HUES6 (cell line): Measurements from ENCODE around the gene PDE4B.
A peak's percentile ranks its signal among the peaks of the same experiment; 100 is the strongest.

ENCODE experiments used
- H3K27ac ChIP-seq: 2 replicates; pipeline ENCODE4 v1.7.0; 2013; ENCODE audit warnings: low read depth, mild to moderate bottlenecking, low read length, inconsistent platforms
- H3K27me3 ChIP-seq: 2 replicates; pipeline ENCODE4 v1.6.1; 2013; ENCODE audit warnings: low read length; ENCODE audit not compliant: control insufficient read depth, insufficient read depth
- H3K36me3 ChIP-seq: 2 replicates; pipeline ENCODE4 v1.6.1; 2013; ENCODE audit warnings: low read length; ENCODE audit not compliant: control insufficient read depth, insufficient read depth
- H3K4me1 ChIP-seq: 2 replicates; pipeline ENCODE4 v1.6.1; 2013; ENCODE audit warnings: low read length; ENCODE audit not compliant: control insufficient read depth, insufficient read depth
- H3K4me3 ChIP-seq: 2 replicates; pipeline ENCODE4 v1.5.1; 2013; ENCODE audit warnings: low read depth, low read length
- H3K9ac ChIP-seq: one replicate; pipeline ENCODE4 v1.6.1; 2013; ENCODE audit warnings: mild to moderate bottlenecking, low read length
- H3K9me3 ChIP-seq: 2 replicates; pipeline ENCODE4 v1.6.1; 2013; ENCODE audit warnings: low read depth, low read length; ENCODE audit not compliant: control insufficient read depth, insufficient read depth

Gene PDE4B

DNA sequence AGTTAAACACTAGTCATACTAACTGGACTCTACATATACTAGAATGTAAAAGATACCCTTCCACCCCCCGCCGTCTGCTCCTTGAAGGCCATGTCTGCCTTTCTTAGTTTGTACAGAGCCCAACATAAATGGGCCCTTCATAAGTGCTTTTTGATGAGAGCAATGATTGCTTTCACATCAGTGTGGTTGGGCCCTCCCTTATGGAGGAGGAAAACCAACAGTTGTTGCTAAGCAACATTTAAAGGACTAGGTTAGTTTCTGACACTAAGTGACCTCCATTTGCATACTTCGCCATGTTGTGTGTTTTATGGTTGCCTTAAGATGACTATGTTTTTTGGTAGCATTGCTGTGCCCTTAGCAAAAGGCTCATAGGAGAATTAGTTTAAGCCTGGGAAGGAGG, 559.2 kb downstream of the PDE4B start:
- no peaks in the 10 kb centered on the region for H3K36me3 ChIP-seq
- H3K4me1 ChIP-seq, result peaks cover 77% of the 10 kb centered on the region
- H3K27ac ChIP-seq, result no peak overlapping the region
- H3K9me3 ChIP-seq, result no peaks in the 10 kb centered on the region
- H3K4me3 ChIP-seq, result no peak overlapping the region
- no peak overlapping the region for H3K9ac ChIP-seq
- no peaks in the 10 kb centered on the region for H3K27me3 ChIP-seq

DNA sequence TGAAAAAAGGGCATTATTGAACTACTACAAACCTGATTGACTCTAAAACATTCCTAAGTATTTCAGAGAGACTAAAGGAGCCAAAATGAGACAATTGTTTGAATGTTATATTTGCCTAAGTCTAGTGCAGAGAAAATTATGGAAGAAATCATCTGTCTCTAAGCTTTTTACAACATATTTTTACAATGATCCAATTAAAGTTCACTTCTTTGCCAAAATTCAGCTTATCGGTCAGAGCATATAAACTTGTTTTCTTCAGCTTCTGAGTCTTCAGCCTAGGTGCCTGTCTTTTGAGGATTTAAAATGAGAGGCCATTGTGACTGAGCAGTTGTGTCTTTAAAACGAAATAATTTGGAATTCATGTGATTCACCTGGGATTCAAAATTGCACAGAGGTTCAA, 560.1 kb downstream of the PDE4B start:
- Histone ChIP-seq H3K27ac (no peak overlapping the region), H3K9ac (no peak overlapping the region), H3K9me3 (no peaks in the 10 kb centered on the region), H3K36me3 (no peaks in the 10 kb centered on the region), H3K27me3 (no peaks in the 10 kb centered on the region), H3K4me1 (peaks cover 78% of the 10 kb centered on the region), H3K4me3 (no peak overlapping the region)

GRCh38 chr1:66353257-66353656, 560.6 kb downstream of the PDE4B start:
- H3K27ac ChIP-seq, result no peak overlapping the region
- no peaks in the 10 kb centered on the region for H3K9me3 ChIP-seq
- H3K4me1 ChIP-seq, result peaks cover 78% of the 10 kb centered on the region
- no peaks in the 10 kb centered on the region for H3K36me3 ChIP-seq
- H3K9ac ChIP-seq, result no peak overlapping the region
- H3K4me3 ChIP-seq, result peak overlapping the region; percentile 17; the same call in 1 of the 2 replicates
- no peaks in the 10 kb centered on the region for H3K27me3 ChIP-seq

DNA sequence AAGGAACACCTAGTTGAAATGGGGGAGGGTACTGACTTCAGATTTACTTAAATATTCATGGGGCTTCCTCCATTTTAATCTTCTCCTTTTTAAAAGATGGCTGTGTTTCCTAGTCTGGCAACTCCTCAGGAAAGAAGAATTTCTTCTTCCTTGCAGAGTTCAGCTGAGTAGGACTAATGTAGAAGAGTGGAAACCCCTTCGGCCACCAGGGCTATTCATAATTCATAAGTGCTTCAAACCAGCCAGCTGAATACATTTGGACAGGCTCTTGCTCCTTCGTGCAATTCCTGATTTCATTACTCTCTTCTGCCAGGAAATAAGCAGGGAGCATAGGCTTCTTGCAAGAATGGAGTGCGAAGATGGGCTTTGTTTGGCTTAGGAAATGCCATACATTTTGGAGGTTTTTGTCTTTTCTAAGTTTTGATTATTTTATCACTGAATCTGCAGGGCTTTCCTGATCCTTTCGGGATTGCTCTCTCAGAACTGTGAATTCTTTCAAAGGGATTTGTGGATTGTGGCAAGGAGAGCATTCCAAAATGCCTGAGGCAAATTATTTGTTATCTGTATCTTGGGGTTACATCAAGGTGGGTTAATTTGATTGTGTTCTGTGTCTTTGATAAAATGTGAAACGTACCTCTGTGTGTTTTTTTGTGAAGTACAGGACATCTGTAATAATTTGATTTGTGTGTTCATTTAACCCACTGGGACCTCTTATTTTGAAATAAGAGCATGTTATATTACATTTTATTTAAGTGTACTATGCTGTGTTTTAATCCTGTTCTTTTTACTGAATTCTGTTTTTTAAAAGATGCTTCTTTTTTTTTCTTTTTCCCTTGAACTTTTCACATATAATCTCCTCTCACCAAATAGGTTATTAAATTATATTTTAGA, 561.9 kb downstream of the PDE4B start:
- Histone ChIP-seq H3K4me3 (peak overlapping the region; percentile 38), H3K27ac (peak overlapping the region; percentile 80), H3K27me3 (no peaks in the 10 kb centered on the region), H3K9ac (peak overlapping the region; percentile 51), H3K9me3 (no peaks in the 10 kb centered on the region), H3K4me1 (peaks cover 73% of the 10 kb centered on the region), H3K36me3 (no peaks in the 10 kb centered on the region)

DNA sequence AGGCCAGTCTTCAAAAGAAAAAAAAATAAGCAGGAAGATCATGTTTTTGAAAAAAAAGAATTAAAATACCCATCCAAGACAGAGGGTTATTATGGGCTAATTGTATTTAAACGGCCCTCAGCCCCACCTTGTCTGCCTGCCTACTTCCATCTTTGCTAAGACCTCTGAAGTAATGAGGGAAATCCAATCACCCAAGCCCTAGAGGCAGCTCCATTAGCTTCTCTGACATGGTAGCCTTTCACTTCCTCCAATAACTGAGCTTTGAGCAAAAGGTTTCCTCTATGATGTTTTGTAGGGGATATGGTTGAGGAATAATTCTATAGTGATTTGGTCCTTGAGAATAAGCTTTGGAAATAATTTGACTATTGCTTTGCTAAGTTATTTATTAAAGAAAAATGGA, 563.1 kb downstream of the PDE4B start:
- Histone ChIP-seq H3K9me3 (no peaks in the 10 kb centered on the region), H3K36me3 (no peaks in the 10 kb centered on the region), H3K9ac (no peak overlapping the region), H3K27ac (no peak overlapping the region), H3K4me3 (no peak overlapping the region), H3K4me1 (peaks cover 61% of the 10 kb centered on the region), H3K27me3 (no peaks in the 10 kb centered on the region)

- Histone ChIP-seq H3K9me3 (no peaks in the 10 kb centered on the region), H3K27me3 (no peaks in the 10 kb centered on the region), H3K36me3 (no peaks in the 10 kb centered on the region), H3K27ac (no peak overlapping the region), H3K4me1 (peaks cover 53% of the 10 kb centered on the region), H3K4me3 (no peak overlapping the region), H3K9ac (no peak overlapping the region)
Observed at GRCh38 chr1:66356605-66357004, 563.9 kb downstream of the PDE4B start.

GRCh38 chr1:66357021-66357420, 564.3 kb downstream of the PDE4B start:
- Histone ChIP-seq H3K4me3 (no peak overlapping the region), H3K9ac (no peak overlapping the region), H3K9me3 (no peaks in the 10 kb centered on the region), H3K27ac (no peak overlapping the region), H3K36me3 (no peaks in the 10 kb centered on the region), H3K27me3 (no peaks in the 10 kb centered on the region), H3K4me1 (peaks cover 49% of the 10 kb centered on the region)

- Histone ChIP-seq H3K4me1 (peaks cover 43% of the 10 kb centered on the region), H3K9ac (no peak overlapping the region), H3K4me3 (no peak overlapping the region), H3K9me3 (no peaks in the 10 kb centered on the region), H3K36me3 (0 out of 2 replicates have a peak, but pooled peaks cover 4% of the 10 kb centered on the region), H3K27ac (no peak overlapping the region), H3K27me3 (no peaks in the 10 kb centered on the region)
Observed at GRCh38 chr1:66357478-66358197, 564.9 kb downstream of the PDE4B start.

GRCh38 chr1:66359269-66359668, 566.6 kb downstream of the PDE4B start:
- Histone ChIP-seq H3K9me3 (no peaks in the 10 kb centered on the region), H3K27me3 (no peaks in the 10 kb centered on the region), H3K4me3 (no peak overlapping the region), H3K36me3 (peaks cover 7% of the 10 kb centered on the region; the same call in 1 of the 2 replicates), H3K9ac (no peak overlapping the region), H3K27ac (no peak overlapping the region), H3K4me1 (peaks cover 27% of the 10 kb centered on the region)

DNA sequence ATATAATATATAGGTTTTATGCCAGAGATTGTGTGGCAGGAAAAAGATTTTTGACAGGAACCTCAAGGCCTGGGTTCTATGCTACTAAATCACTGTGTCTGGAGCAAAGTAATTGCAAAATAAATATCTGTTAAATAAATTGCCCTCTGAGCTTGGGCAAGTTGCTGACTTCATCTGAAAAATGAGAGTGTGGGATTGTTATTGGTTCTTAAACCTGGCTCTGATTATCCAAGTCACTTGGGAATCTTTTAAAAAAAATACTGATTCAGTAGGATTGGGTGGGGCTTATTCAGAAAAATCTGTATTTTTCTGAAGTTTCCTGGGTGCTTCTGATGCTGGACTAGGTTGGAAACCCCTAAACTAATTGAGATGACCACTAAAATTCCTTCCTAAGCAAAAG, 567.1 kb downstream of the PDE4B start:
- Histone ChIP-seq H3K4me1 (peaks cover 22% of the 10 kb centered on the region), H3K9me3 (no peaks in the 10 kb centered on the region), H3K9ac (no peak overlapping the region), H3K27me3 (no peaks in the 10 kb centered on the region), H3K4me3 (no peak overlapping the region), H3K27ac (no peak overlapping the region), H3K36me3 (peaks cover 10% of the 10 kb centered on the region; the same call in 1 of the 2 replicates)

DNA sequence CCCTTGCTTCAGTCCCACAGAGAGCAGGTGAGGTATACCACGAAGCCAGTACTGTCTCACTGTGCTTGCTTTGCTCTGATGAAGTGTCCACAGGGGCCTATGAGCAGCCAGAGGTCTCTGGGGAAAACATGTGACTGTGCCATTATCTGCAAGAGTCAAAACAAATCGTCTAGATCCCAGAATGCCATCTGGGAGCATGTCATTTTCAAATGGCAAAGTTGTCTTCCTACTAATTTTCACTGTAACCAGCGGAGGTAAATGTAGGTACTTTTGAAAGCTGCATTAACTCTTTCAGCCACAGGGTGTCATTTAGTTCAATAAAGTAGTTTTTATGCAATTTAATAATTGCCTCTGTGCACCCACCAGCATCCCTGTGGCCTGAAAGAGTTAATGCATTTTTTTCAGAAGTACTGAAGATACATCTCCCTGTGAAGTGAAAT, 567.6 kb downstream of the PDE4B start:
- no peak overlapping the region for H3K27ac ChIP-seq
- H3K9me3 ChIP-seq, result no peaks in the 10 kb centered on the region
- H3K9ac ChIP-seq, result no peak overlapping the region
- peaks cover 15% of the 10 kb centered on the region; the same call in 1 of the 2 replicates for H3K36me3 ChIP-seq
- no peak overlapping the region for H3K4me3 ChIP-seq
- no peaks in the 10 kb centered on the region for H3K27me3 ChIP-seq
- H3K4me1 ChIP-seq, result peaks cover 17% of the 10 kb centered on the region
